ENCODE data around the gene CAVIN2.

Gene CAVIN2

GRCh38 chr2:191846515-191847476 is at the start of gene CAVIN2:
Gene CAVIN2 (minus strand): TSS chr2:191847088. CDS start chr2:191846925, 163 bp downstream.
- no peak for DNase-seq (ENCODE audit: low spot score)

- DNase-seq (ENCODE audit: low spot score): no peak
Observed at GRCh38 chr2:191895743-191896142, 48.9 kb upstream of the CAVIN2 start.

GRCh38 chr2:191895195-191895594 is 48.3 kb upstream of the CAVIN2 start:
- DNase-seq (ENCODE audit: low spot score): no peak

GRCh38 chr2:191894681-191895147 is 47.8 kb upstream of the CAVIN2 start:
- DNase-seq (ENCODE audit: low spot score): no peak

DNA sequence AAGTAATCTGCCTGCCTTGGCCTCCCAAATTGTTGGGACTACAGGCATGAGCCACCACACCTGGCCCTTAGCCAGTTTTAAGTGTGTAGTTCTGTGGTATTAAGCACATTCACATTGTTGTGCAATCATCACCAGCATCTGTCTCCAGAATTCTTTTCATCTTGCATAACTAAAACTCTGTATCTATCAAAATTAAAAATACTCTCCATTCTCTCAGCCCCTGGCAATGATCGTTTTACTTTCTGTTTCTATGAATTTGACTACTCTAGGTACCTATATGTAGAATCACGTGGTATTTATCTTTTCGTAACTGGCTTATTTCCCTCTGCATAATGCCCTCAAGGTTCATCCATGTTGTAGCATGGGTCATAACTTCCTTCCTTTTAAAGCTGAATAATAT is 45.5 kb upstream of the CAVIN2 start:
- DNase-seq (ENCODE audit: low spot score): no peak

- no peak for DNase-seq (ENCODE audit: low spot score)
Observed at GRCh38 chr2:191891656-191892055, 44.8 kb upstream of the CAVIN2 start.

GRCh38 chr2:191889931-191890330 is 43.0 kb upstream of the CAVIN2 start:
- DNase-seq (ENCODE audit: low spot score): no peak

DNA sequence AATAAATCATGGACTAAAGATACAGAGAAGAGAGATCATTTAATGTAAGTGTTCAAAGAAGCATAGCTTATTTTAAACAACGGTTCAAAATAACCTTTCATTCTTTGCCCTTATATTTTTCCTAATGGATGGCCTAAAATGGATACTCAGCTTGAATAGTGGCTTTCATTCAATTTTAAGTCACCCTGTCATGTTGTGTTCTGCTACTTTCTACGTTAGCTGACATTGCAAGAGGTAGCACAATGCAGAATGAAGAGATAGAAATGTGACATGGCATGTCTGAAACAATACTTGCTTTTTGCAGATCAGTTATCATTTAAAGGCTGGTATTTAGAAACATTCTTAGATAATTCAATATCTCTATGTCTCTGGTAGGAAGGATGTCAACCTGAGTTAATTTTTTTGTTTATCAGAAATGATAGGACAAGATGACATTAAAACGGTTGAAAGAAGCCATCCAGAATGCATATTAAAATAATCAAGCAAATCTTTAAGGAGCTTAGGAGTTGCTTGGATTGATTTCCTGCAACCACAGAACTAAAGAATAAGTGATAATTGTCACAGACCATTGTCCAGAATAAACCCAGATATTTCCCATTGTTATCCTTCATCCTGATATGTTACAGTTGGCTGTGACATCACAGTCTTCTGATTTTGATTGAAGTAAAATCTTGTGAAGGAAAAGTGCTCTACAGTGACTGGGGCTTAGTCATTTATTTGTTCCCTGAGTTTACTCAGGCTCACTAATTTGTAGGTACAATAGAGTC is 41.7 kb upstream of the CAVIN2 start:
- no peak for DNase-seq (ENCODE audit: low spot score)

- no peak for DNase-seq (ENCODE audit: low spot score)
Observed at GRCh38 chr2:191885650-191886049, 38.8 kb upstream of the CAVIN2 start.

GRCh38 chr2:191885098-191885497 is 38.2 kb upstream of the CAVIN2 start:
- no peak for DNase-seq (ENCODE audit: low spot score)

- DNase-seq (ENCODE audit: low spot score): no peak
Observed at GRCh38 chr2:191881982-191882816, 35.3 kb upstream of the CAVIN2 start.

DNA sequence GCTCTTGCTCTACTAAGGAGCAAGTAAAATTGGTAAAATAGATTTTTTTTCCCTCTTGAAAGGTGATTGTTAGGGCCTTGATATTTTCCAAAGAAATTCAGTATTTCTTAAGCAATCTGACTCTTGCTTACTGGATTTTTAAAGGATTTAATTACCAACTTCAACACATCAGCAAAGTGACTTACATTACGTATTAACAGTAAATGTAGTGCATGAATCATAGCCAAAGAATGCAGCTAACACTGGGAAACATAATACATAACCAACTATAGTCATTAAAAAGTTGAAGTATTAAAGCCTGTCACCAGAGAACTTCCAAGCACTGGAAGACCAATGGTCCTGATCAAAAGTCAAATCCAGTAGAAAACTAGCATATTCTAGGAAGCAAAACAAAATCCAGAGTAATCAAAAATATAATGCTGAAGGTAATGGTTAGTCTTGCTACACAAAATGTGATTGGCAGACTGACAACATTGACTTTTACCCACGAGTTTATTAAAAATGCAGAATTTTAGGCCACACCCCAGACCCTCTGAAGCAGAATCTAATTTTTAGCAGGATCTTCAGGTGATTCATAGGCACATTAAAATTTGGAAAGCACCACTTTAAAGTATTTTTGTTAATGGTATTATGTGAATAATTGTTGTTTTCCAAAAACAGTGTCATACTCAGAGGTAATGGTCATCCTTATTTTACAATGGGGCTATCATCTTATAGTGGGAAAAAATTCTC is 31.8 kb upstream of the CAVIN2 start:
- DNase-seq (ENCODE audit: low spot score): no peak

DNA sequence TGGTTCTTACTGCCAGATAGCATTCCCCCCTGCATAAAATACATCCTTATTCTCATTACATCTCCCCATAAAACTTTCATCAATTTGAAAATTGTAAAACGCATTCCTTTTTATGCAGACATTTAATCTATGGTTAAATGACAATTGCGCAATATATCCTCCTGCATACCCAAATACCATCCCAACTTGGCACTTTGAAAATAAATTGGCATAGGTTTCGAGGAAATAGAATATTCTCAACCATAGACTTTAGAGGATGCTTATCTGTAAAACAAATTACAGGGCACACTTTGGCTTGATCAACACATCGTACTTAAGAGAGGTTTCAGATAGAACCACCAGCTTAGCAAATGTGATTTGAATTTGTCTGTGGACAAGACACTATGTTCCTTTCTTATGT is 31.0 kb upstream of the CAVIN2 start:
- no peak for DNase-seq (ENCODE audit: low spot score)

GRCh38 chr2:191875859-191876258 is 29.0 kb upstream of the CAVIN2 start:
- DNase-seq (ENCODE audit: low spot score): no peak

DNA sequence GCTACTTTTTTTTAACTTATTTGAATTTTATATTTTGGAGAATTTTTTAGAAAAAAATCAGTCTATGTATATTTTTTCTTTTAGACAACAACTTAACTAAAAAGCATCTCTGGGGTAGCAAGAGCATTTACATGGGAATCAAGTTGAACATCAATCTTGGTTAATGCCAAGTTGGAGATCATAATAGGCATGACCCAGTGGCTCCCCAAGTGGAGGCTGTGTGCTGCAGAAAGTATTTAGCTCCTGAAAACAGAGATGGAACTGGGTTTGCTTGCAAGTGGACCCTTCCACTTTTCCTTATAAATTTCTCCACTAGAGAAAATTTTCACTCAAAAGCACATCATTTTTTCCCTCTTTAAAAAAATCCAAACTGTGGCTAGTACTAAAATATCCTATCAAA is 23.9 kb upstream of the CAVIN2 start:
- no peak for DNase-seq (ENCODE audit: low spot score)

DNA sequence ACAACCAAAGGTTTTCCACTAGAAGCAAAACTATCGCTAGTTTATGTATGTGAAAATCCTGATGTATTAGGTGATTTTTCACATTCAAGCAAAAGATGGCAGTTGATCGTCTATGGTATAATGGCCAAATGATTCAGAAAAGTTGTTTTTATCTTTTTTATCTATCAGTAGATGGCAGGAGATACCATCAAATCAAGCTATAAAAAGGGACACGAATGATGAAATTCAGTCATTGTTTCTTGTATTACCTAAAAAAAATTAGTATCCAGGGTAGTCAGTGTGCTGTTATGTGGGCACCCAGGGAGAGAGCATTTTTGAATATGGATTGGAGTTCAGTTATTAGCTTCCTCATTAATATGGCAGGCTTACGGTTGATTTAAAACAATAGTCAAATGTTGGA is 22.9 kb upstream of the CAVIN2 start:
- no peak for DNase-seq (ENCODE audit: low spot score)

GRCh38 chr2:191869178-191869577 is 22.3 kb upstream of the CAVIN2 start:
- DNase-seq (ENCODE audit: low spot score): no peak

DNA sequence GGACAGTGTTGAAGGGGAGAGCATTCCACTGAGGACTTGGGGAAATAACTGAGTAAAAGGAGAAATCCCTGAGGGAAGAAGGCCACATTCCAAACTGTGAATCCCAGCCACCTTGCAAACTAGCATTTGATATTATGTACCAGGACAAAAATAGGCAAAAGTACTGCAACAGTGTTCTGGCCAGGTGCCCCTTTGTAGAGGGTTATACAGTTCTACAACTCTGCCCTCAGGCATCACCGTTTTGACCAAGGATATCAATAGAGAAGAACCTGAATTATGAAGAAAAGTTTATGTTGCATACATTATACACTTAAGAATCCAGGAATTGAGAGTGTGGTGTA is 20.6 kb upstream of the CAVIN2 start:
- no peak for DNase-seq (ENCODE audit: low spot score)

DNA sequence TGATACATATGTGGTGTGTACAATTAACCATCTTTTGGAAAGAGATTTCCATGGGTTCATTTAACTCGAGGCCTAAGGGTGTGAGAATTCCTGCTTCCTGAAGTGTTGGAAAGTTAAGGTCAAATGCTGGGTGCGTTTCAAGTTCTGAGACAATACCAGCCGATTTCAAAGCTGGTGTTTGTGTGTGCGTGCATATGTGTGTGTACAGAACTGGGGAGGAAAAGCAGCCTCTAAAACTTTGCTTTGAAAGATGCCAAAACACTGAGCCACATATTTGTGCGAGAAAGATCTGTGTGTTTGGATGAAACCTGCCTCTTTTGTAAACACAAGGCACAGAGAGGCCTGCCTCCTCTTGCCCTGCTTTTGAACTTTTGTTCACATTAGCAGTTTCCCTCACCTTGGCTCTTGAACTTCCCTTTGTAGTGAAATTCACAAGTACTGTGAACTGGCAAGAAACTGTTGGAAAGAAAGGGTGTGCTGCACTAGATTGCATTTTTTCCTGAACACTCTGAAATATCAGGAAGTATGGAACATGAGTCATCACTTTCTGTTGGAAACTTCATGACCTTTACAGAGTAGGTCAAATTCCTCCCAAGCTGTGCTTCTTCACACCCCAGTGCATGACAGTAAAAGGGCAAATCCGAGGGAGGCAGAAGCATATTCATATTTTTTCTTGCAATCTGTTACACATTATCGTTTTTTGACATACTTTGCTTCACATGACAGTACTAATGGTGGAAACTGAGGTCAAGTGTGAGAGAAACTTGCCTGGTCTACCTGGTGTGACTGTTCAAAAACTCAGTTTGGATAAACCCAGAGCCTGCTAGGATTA is 20.0 kb upstream of the CAVIN2 start:
- DNase-seq (ENCODE audit: low spot score): no peak

DNA sequence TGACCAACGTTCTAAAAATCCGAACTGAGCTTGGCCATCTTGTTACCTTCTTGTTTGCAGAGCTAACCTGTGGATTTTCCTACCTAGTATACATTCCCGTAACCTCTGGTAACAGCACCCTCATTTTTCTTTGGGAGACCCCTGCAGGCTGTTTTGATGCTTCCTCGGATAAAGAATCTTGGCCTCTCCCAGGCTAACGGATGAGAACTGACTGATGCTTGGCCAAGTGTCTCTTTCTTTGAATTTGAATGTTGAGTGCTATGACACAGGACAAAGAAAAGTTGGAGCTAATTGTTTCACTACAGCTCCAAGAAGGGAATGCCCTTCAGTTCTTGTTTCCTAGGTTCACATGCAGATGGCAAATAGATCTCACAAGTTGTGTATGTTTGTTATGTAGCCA is 19.3 kb upstream of the CAVIN2 start:
- no peak for DNase-seq (ENCODE audit: low spot score)

Measured in CD4-positive, alpha-beta T cell treated with Interleukin-6 at 100 ng/mL for 8 hours (primary cell).